ENCODE results near the gene CCDC43. TPM values are rescaled to one million over a fixed set of nuclear protein-coding genes. Genes with fewer than 3 reads are reported as not detected.
"Not testable (repeated sequence)": the region's sequence is repeated elsewhere in the genome, so short reads cannot be mapped to it uniquely, and the experiment has no call there.

The CCDC43 gene
- total RNA-seq, 6 donors from 2014 or later = 11.5 to 26.2 (median 17.0) TPM

DNA sequence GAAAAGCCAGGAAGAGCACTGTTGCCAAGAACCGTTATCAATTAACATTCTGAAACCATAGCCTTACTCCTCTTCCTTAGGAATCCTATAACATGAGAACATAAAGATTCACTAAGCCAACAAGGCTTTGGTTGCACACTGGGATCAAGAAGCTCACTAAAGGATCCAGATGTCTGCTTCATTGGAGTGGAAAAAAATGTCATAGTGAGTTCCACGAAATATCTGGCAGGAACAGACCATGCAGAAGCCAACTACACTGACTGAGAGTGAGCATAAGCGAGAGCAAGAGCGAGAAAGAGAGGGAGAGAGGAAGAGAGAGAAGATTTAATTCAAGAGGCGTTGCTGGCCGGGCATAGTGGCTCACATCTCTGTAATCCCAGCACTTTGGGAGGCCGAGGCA is 46.7 kb downstream of the CCDC43 start:
- Histone ChIP-seq H3K27me3 (no peaks in the 10 kb centered on the region), H3K36me3 (no peaks in the 10 kb centered on the region), H3K27ac (no peak overlapping the region), H3K4me1 (no peaks in the 10 kb centered on the region), H3K9me3 (no peaks in the 10 kb centered on the region), H3K4me3 (no peak overlapping the region)
- ATAC-seq (ENCODE audit: low FRiP score in 2 of 2) = no peak
- no peak for DNase-seq
- TF ChIP-seq POLR2A (IDR thresholded peaks at IDR 0.05) = no peak
- TF ChIP-seq POLR2AphosphoS5 (IDR thresholded peaks at IDR 0.05) = no peak
- no peak for TF ChIP-seq CTCF (IDR thresholded peaks at IDR 0.05)
- no peak for TF ChIP-seq EP300 (IDR thresholded peaks at IDR 0.05)
- WGBS, 2 donors = 63 to 81% methylated on average over 7 of the region's 7 CpGs

GRCh38 chr17:44637066-44637465 is 52.5 kb downstream of the CCDC43 start:
- TF ChIP-seq EP300 (IDR thresholded peaks at IDR 0.05) (no peak), POLR2A (IDR thresholded peaks at IDR 0.05) (no peak), CTCF (IDR thresholded peaks at IDR 0.05) (no peak), POLR2AphosphoS5 (IDR thresholded peaks at IDR 0.05) (no peak)
- WGBS, 2 donors = 63 to 72% methylated on average over 1 of the region's 1 CpG
- H3K27ac ChIP-seq = no peak overlapping the region
- no peak for ATAC-seq (ENCODE audit: low FRiP score in 2 of 2)
- H3K4me3 ChIP-seq = no peak overlapping the region
- H3K27me3 ChIP-seq = no peaks in the 10 kb centered on the region
- no peak for DNase-seq
- no peaks in the 10 kb centered on the region for H3K9me3 ChIP-seq
- no peaks in the 10 kb centered on the region for H3K4me1 ChIP-seq
- no peaks in the 10 kb centered on the region for H3K36me3 ChIP-seq

DNA sequence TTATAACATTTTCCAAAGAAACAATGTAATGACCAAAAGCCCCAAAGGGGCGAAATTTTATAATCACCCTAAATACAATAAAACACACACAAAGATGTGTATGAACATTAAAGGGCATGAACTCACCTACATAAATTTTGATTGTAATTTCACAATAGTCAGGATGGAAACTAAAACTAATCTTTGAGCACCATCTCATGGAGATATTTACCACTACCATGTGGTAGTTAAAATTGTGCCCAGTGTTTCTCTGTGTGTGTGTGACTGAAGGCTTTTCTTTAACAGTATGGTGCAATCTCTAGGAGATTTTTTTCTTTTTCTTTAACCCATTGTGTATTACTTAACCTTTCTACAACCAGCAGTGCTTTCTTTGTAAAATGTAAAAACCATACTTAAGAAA is 53.0 kb downstream of the CCDC43 start:
- H3K9me3 ChIP-seq = no peaks in the 10 kb centered on the region
- WGBS, 2 donors = 66 to 70% methylated on average over 1 of the region's 1 CpG
- no peak overlapping the region for H3K27ac ChIP-seq
- H3K4me3 ChIP-seq = no peak overlapping the region
- H3K36me3 ChIP-seq = no peaks in the 10 kb centered on the region
- TF ChIP-seq POLR2AphosphoS5 (IDR thresholded peaks at IDR 0.05) (no peak), EP300 (IDR thresholded peaks at IDR 0.05) (no peak), CTCF (IDR thresholded peaks at IDR 0.05) (peak in 5 of 6 experiments; percentile 30 to 62 (median 42))
- H3K27me3 ChIP-seq = no peaks in the 10 kb centered on the region
- DNase-seq = no peak
- H3K4me1 ChIP-seq = no peaks in the 10 kb centered on the region
- ATAC-seq (ENCODE audit: low FRiP score in 2 of 2) = peak in 1 of 2 donors; percentile 36

- ATAC-seq (ENCODE audit: low FRiP score in 2 of 2); H3K27ac ChIP-seq; H3K4me3 ChIP-seq; H3K36me3 ChIP-seq; DNase-seq; H3K27me3 ChIP-seq; H3K4me1 ChIP-seq; H3K9me3 ChIP-seq: not testable (repeated sequence)
- WGBS, 2 donors = 61 to 72% methylated on average over 4 of the region's 4 CpGs
Observed at GRCh38 chr17:44634401-44634800, 55.2 kb downstream of the CCDC43 start.

DNA sequence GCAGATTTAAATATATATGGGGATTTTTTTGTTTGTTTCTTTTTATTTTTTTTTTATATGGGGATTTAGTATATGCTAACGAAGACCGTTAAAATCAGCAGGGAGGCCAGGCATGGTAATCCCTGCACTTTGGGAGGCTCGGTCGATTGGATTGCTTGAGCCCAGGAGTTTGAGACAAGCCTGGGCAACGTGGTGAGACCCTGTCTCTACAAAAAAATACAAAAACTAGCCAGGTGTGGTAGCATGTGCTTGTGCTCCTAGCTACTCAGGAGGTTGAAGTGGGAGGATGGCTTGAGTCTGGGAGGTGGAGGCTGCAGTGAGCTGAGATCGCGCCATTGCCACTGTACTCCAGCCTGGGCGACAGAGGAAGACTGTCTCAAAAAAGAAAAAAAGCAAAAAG is 55.6 kb downstream of the CCDC43 start:
- no peak for DNase-seq
- WGBS, 2 donors = 78 to 82% methylated on average over 8 of the region's 8 CpGs
- Histone ChIP-seq H3K27ac (no peak overlapping the region), H3K36me3 (no peaks in the 10 kb centered on the region), H3K4me1 (no peaks in the 10 kb centered on the region), H3K9me3 (no peaks in the 10 kb centered on the region), H3K27me3 (no peaks in the 10 kb centered on the region), H3K4me3 (no peak overlapping the region)
- no peak for TF ChIP-seq CTCF (IDR thresholded peaks at IDR 0.05)
- TF ChIP-seq POLR2A (IDR thresholded peaks at IDR 0.05) = no peak
- no peak for TF ChIP-seq POLR2AphosphoS5 (IDR thresholded peaks at IDR 0.05)
- no peak for TF ChIP-seq EP300 (IDR thresholded peaks at IDR 0.05)
- ATAC-seq (ENCODE audit: low FRiP score in 2 of 2) = no peak

Measured in upper lobe of left lung (tissue), 6 donors.